Measurements from ENCODE around the gene MLH1. TPM values are rescaled to one million over a fixed set of nuclear protein-coding genes. Genes with fewer than 3 reads are reported as not detected.
"Not testable (repeated sequence)": the region's sequence is repeated elsewhere in the genome, so short reads cannot be mapped to it uniquely, and the experiment has no call there.

Gene MLH1
- total RNA-seq, 1 experiment from 2014 or later: 56.9 TPM

GRCh38 chr3:37032961-37033360, 39.6 kb downstream of the MLH1 start:
- DNase-seq (ENCODE audit: low read depth): no peak

- DNase-seq (ENCODE audit: low read depth): no peak
Measured at GRCh38 chr3:37037352-37037751, 44.0 kb downstream of the MLH1 start.

- DNase-seq (ENCODE audit: low read depth): no peak
Measured at GRCh38 chr3:37039161-37039846, 46.0 kb downstream of the MLH1 start.

DNA sequence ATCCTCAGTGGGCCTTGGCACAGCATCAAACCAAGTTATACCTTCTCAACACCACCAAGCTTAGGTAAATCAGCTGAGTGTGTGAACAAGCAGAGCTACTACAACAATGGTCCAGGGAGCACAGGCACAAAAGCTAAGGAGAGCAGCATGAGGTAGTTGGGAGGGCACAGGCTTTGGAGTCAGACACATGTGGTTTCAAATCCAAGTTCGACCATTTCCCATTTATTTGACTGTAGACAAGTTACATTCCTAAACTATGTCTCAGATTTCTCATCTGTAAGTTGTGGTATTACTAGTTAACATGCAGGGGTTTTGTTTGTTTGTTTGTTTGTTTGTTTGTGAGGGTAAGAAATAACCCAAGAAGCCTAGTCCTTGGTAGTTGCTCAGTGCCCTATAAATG, 46.9 kb downstream of the MLH1 start:
- no peak for DNase-seq (ENCODE audit: low read depth)

DNA sequence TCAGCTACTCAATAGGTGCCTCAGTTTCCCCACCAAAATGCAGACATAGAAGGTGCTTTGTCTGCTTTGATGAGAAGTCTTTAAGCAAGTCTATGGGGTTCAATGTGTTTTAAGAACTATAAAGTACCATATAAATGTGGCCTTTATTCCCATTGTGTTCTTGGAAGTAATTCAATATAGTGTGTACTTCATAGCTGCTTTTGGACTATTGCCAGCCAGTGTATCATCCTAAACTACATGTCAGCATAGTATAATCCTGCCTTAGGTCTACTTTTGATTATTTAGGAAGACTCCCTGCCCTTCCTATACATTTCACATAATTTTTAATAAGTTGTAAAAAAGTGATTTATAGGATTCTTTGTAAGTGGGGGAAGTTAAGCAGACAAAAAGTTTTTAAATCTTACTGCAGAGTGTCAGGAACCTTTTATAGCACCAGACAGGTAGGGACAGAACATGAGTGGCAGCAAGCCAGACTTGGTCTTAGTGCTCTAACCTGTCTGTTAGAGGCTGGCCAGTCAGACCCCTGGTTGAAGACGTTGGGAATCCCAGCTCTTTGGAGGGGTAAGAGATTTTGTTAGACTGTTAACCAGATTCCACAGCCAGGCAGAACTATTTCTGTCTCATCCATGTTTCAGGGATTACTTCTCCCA, 48.4 kb downstream of the MLH1 start:
- DNase-seq (ENCODE audit: low read depth): no peak

GRCh38 chr3:37042712-37043111, 49.4 kb downstream of the MLH1 start:
- not testable (repeated sequence) for DNase-seq (ENCODE audit: low read depth)

DNA sequence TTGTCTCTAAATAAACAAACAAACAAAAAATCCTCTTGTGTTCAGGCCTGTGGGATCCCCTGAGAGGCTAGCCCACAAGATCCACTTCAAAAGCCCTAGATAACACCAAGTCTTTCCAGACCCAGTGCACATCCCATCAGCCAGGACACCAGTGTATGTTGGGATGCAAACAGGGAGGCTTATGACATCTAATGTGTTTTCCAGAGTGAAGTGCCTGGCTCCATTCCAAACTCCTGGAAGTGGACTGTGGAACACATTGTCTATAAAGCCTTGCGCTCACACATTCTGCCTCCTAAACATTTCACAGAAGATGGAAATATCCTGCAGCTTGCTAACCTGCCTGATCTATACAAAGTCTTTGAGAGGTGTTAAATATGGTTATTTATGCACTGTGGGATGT, 57.0 kb downstream of the MLH1 start:
- no peak for DNase-seq (ENCODE audit: low read depth)

- DNase-seq (ENCODE audit: low read depth): no peak
Measured at GRCh38 chr3:37052860-37053259, 59.5 kb downstream of the MLH1 start.

GRCh38 chr3:37053337-37053736, 60.0 kb downstream of the MLH1 start:
- no peak for DNase-seq (ENCODE audit: low read depth)

DNA sequence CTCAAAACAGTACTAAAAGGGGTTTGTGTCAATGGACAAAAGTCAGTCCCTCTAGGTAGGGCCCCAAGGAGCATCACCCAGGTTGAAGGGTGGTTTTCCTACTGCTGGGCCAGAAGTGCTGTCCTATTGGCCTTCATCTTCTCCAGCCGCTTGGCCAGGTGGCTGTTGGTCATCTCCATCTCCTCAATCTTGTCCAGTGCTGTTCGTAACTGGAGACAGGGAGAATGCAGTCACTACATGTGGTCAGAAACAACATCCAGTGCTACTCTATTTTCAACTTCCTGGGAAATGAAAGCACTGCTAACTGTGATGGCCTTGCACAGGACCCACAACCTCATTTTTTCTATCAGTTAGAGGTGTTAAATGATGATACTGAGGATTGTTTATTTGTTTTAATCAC, 60.4 kb downstream of the MLH1 start:
- no peak for DNase-seq (ENCODE audit: low read depth)

DNA sequence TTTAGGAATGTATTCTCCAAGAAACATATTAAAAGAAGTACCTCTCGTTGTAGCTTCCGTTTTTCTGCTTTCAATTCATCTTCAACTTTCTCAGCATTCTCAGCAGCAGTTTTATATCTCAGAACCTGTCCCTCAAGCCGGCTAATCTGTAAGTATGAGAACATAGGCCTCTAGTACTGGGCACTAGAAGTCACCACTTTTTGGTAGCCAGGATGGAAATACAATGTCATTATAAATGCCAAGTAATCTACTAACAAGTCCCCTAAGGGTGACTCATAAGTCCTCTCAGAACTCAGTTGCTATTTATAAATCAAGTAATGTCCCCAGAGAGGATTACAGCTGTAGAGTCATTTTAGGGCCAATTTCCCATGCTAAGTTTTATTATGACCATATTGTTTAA, 61.1 kb downstream of the MLH1 start:
- DNase-seq (ENCODE audit: low read depth): peak; percentile 17

GRCh38 chr3:37055077-37055476, 61.8 kb downstream of the MLH1 start:
- not testable (repeated sequence) for DNase-seq (ENCODE audit: low read depth)

- DNase-seq (ENCODE audit: low read depth): no peak
Measured at GRCh38 chr3:37056826-37057225, 63.5 kb downstream of the MLH1 start.

DNA sequence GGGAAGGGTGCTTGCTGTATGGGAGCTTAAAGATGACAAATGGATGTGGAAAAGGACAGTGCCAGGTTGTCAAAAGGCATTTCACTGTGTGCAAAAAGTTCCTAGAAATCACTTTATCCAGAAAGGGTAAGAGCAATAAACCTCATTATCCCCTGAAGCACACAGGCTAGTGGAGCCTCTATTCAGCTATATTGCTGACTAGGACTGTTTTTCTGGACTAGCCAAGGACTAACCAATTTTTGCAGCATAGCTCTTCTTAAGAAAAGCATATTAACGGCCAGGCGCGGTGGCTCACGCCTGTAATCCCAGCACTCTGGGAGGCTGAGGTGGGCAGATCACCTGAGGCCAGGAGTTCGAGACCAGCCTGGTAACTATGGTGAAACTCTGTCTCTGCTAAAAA, 64.8 kb downstream of the MLH1 start:
- no peak for DNase-seq (ENCODE audit: low read depth)

DNA sequence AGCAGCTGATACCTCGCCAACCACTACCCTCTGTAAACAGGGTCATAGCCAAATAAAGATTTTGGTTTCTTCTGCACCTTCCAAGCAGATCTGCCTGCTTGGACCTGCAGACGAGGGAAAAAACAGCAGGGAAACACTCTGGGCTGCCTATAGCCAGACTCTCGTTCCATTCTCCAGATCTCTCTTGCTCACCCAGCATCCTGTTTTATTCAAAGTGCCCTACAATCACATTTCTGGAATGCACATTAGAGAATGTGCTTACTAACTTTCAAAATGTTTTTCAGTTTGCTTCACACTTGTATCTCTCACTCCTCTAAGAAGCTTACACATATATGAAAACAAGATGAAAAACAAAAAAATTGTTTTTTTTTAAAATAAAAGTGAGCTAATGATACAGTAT, 71.4 kb downstream of the MLH1 start:
- DNase-seq (ENCODE audit: low read depth): no peak

GRCh38 chr3:37067577-37067976, 74.3 kb downstream of the MLH1 start:
- no peak for DNase-seq (ENCODE audit: low read depth)

DNA sequence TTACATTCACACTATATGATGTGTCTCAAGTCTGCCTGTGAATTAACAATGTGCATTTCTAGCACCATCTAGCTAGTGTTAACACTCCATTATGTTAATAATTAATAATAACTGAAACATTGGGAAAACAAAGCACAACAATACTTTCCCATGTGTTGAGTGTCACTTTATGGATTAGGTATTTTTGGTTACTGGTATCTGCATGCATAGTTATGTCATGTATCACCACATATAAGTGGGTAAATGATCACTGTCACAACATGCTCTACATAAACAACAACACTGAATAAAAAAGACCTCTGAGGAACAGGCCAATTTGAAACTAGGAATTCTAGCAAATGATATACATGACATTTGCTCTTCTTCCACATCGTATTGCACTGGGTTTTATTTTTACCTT, 74.7 kb downstream of the MLH1 start:
- DNase-seq (ENCODE audit: low read depth): no peak

- no peak for DNase-seq (ENCODE audit: low read depth)
Measured at GRCh38 chr3:37071921-37072320, 78.6 kb downstream of the MLH1 start.

DNA sequence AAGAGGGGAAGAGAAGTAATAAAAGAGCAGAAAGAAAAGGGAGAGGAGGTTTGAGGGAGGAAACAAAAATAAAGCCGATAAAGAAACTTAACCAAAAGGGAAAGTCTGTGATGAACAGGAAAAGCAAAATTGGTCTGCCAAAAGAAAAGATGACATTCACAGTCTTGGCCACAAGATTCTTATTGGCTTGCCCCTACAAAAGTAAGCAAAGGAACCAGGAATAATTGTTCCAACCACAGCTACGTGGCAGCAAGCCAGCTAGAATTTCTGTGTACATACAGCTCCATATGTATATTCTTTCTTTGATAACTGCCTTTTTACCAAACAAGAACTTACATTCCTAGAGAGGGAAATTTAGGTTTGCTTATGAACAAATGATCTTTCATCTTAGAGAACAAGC, 79.6 kb downstream of the MLH1 start:
- peak; percentile 67 for DNase-seq (ENCODE audit: low read depth)

DNA sequence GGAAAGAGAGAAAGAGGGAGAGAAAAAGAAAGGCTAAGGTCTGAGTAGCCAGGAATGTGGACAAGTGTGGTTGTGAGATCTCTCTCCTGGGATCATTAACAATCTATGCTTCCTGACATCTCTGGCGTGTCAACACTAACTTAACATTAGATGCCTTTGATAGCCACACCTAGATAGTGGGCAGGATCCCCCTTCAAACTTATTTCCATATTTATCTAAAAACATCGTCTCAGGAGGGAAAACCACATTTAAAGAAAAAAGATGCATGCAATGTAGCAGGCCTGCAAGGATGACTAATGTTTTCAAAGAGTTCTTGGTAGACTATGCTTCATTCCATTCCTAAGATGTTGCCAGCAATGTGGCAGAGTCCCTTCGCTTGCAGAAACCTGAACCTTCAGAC, 80.9 kb downstream of the MLH1 start:
- peak; percentile 67 for DNase-seq (ENCODE audit: low read depth)

GRCh38 chr3:37075955-37076354, 82.6 kb downstream of the MLH1 start:
- no peak for DNase-seq (ENCODE audit: low read depth)

DNA sequence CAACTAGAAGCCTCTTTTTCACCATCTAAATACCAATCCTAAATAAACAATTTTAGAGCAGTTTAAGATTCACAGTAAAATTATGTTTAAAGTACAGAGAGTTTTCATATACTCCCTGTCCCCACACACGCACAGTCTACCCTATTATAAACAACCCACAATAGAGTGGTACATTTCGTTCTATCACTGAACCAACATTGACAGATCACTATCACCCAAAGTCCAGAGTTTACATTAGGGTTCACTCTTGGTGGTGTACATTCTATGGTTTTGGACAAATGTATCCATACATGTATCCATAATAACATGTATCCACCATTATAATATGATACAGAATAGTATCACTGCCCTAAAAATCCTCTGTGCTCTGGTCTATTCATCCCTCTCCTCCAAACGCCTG, 89.0 kb downstream of the MLH1 start:
- no peak for DNase-seq (ENCODE audit: low read depth)

DNA sequence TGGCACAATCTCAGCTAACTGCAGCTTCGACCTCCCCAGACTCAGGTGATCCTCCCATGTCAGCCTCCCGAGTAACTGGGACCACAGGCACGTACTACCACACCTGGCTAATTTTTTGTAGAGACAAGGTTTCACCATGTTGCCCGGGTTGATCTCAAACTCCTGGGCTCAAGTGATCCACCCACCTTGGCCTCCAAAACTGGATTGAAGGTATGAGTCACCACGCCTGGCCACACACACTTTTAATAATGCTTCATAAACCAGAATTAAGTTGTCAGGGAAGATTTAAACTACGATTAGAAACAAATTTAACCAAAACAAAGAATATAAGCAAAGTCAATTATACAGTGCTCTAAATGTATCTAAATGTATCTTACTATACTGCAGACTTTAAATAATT, 93.6 kb downstream of the MLH1 start:
- DNase-seq (ENCODE audit: low read depth): no peak
